DND-41 (cell line): ENCODE data around the gene NAV3.

ENCODE experiments used
- ATAC-seq: fragments of 200-7000 bp; cut with Tn5 transposase; 3 replicates; pipeline ENCODE4 v1.9.1; 2021; ENCODE audit warnings: low read depth; ENCODE audit not compliant: insufficient read depth
- DNase-seq: peaks from one replicate; pipeline ENCODE4 v3.0.0-alpha.2; 2020
- H2AFZ ChIP-seq: 2 replicates; pipeline ENCODE4 v1.6.0; 2012; ENCODE audit warnings: low read depth, low read length
- H3K27ac ChIP-seq: 2 replicates; pipeline ENCODE4 v1.5.1; 2012; ENCODE audit warnings: low read length, inconsistent platforms
- H3K27me3 ChIP-seq: fragments of 200-600 bp; sonication (generic); 2 replicates; pipeline ENCODE4 v1.6.0; 2012; ENCODE audit warnings: low read length, mild to moderate bottlenecking, inconsistent platforms; ENCODE audit not compliant: insufficient read depth, poor library complexity
- H3K36me3 ChIP-seq: 2 replicates; pipeline ENCODE4 v1.5.1; 2012; ENCODE audit warnings: low read length, inconsistent platforms; ENCODE audit not compliant: insufficient read depth
- H3K4me1 ChIP-seq: 2 replicates; pipeline ENCODE4 v1.5.1; 2012; ENCODE audit warnings: mild to moderate bottlenecking, low read length; ENCODE audit not compliant: insufficient read depth
- H3K4me2 ChIP-seq: 2 replicates; pipeline ENCODE4 v1.6.0; 2012; ENCODE audit warnings: mild to moderate bottlenecking, moderate library complexity, low read length, inconsistent platforms; ENCODE audit not compliant: insufficient read depth
- H3K4me3 ChIP-seq, 2 experiments: fragments of 200-600 bp in 1 of 2; shearing (Covaris generic) in 1 of 2; 2 replicates each; pipeline ENCODE4 v1.5.1; 2012 to 2016; ENCODE audit warnings: inconsistent platforms in 2 of 2, low read length in 2 of 2, mild to moderate bottlenecking in 2 of 2, low read depth in 1 of 2, moderate library complexity in 1 of 2
- H3K79me2 ChIP-seq: 2 replicates; pipeline ENCODE4 v1.6.0; 2012; ENCODE audit warnings: low read length, inconsistent platforms; ENCODE audit not compliant: insufficient read depth
- H3K9ac ChIP-seq: 2 replicates; pipeline ENCODE4 v1.6.0; 2012; ENCODE audit warnings: low read depth, mild to moderate bottlenecking, inconsistent platforms, low read length, moderate library complexity
- H3K9me3 ChIP-seq: 2 replicates; pipeline ENCODE4 v1.5.1; 2012; ENCODE audit warnings: low read length, moderate library complexity, mild to moderate bottlenecking, inconsistent platforms; ENCODE audit not compliant: insufficient read depth, severe bottlenecking
- H4K20me1 ChIP-seq: 2 replicates; pipeline ENCODE4 v1.6.0; 2012; ENCODE audit warnings: low read length; ENCODE audit not compliant: insufficient read depth
- CTCF ChIP-seq: IDR thresholded peaks from 2 replicates; pipeline ENCODE4 v1.5.1; 2012; ENCODE audit warnings: borderline replicate concordance, low read length, moderate library complexity, mild to moderate bottlenecking; ENCODE audit not compliant: poor library complexity, severe bottlenecking; ENCODE audit errors: extremely low read depth
- EZH2 ChIP-seq: IDR thresholded peaks from 3 replicates; pipeline ENCODE4 v1.6.1; 2012; ENCODE audit warnings: borderline replicate concordance, low read depth, mild to moderate bottlenecking, moderate library complexity, low read length, inconsistent platforms; ENCODE audit not compliant: severe bottlenecking

NAV3 gene

DNA sequence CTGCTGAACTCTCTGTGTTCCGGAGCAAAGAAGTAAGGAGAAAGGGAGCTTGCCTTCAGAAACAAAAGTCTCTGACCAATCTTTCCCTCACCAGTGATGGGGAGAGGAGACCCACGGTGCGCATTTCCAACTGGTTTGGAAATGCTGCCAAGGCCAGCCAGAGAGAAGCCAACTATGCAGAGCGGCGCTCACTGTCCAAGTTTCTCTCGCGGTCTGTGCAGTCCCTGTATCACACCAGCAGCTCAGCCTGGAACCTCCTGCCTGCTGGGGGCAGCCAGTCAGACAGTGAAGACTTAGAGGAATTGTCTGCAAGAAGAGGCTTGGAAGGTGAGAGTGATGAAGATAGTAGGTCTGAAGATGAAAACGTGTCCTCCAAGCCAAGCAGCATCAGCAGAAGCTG, 206.2 kb downstream of the NAV3 start:
- H4K20me1 ChIP-seq = no peaks in the 10 kb centered on the region
- no peak overlapping the region for H3K9ac ChIP-seq
- H3K27me3 ChIP-seq = no peaks in the 10 kb centered on the region
- H3K4me1 ChIP-seq = no peaks in the 10 kb centered on the region
- H3K4me3 ChIP-seq = no peak overlapping the region
- H3K4me2 ChIP-seq = no peak overlapping the region
- no peak for DNase-seq
- ATAC-seq = no peak
- H3K79me2 ChIP-seq = no peaks in the 10 kb centered on the region
- no peaks in the 10 kb centered on the region for H3K36me3 ChIP-seq
- no peak overlapping the region for H3K27ac ChIP-seq
- no peak overlapping the region for H2AFZ ChIP-seq
- H3K9me3 ChIP-seq = no peaks in the 10 kb centered on the region
- TF ChIP-seq EZH2 (no peak), CTCF (no peak)

GRCh38 chr12:78037707-78038106, 207.0 kb downstream of the NAV3 start:
- Histone ChIP-seq H3K4me2 (no peak overlapping the region), H3K27ac (no peak overlapping the region), H3K27me3 (no peaks in the 10 kb centered on the region), H3K9me3 (no peaks in the 10 kb centered on the region), H2AFZ (no peak overlapping the region), H3K79me2 (no peaks in the 10 kb centered on the region), H3K4me1 (no peaks in the 10 kb centered on the region), H3K4me3 (no peak overlapping the region), H3K36me3 (no peaks in the 10 kb centered on the region), H4K20me1 (no peaks in the 10 kb centered on the region), H3K9ac (no peak overlapping the region)
- TF ChIP-seq EZH2 (no peak), CTCF (no peak)
- no peak for ATAC-seq
- DNase-seq = no peak

DNA sequence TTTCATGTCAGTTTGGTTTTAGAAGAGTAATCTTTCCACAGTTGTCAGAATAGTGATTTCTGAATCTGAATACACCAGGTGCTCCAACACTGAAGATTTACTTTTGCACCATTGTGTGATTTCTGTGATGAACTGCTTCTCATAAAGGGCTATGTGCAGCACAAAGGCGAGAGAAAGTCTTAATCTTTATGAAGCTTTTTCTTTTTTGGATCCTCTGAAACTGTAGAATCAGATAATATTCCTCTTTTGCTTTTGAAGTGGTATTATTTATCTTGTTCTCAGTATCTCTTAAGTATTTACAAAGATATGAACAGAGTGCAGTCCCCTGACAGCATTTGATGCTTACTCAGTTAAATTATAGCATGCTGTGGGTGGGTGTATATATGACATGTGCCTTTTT, 207.8 kb downstream of the NAV3 start:
- no peaks in the 10 kb centered on the region for H3K36me3 ChIP-seq
- no peaks in the 10 kb centered on the region for H3K4me1 ChIP-seq
- no peaks in the 10 kb centered on the region for H4K20me1 ChIP-seq
- no peak overlapping the region for H2AFZ ChIP-seq
- H3K27ac ChIP-seq = no peak overlapping the region
- DNase-seq (no peak), ATAC-seq (no peak)
- no peak overlapping the region for H3K9ac ChIP-seq
- H3K9me3 ChIP-seq = no peaks in the 10 kb centered on the region
- no peaks in the 10 kb centered on the region for H3K79me2 ChIP-seq
- no peaks in the 10 kb centered on the region for H3K27me3 ChIP-seq
- H3K4me3 ChIP-seq = no peak overlapping the region
- TF ChIP-seq CTCF = no peak
- TF ChIP-seq EZH2 = no peak
- no peak overlapping the region for H3K4me2 ChIP-seq

DNA sequence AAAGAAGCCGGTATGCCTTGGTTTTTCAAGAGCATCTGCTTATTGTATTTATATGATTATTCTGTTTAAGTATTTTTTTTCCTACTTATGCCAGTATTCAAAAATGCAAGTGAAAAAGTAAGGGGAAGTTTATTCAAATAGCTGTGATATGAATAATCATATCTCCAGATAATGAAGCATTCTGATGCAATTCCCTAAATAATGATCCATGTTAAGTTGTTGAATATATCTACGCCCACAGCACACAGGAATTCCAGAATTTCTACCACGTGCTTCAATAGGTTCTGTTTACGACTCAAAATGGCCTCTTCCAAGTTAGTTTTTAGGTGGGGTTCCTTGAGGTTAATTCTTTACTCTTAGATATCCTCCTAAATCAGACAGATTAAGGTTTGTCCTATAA, 208.3 kb downstream of the NAV3 start:
- H3K4me3 ChIP-seq = no peak overlapping the region
- no peak overlapping the region for H2AFZ ChIP-seq
- H3K4me2 ChIP-seq = no peak overlapping the region
- TF ChIP-seq EZH2 (no peak), CTCF (no peak)
- no peaks in the 10 kb centered on the region for H3K79me2 ChIP-seq
- no peaks in the 10 kb centered on the region for H3K9me3 ChIP-seq
- H3K4me1 ChIP-seq = no peaks in the 10 kb centered on the region
- no peaks in the 10 kb centered on the region for H4K20me1 ChIP-seq
- H3K9ac ChIP-seq = no peak overlapping the region
- ATAC-seq (no peak), DNase-seq (no peak)
- no peaks in the 10 kb centered on the region for H3K27me3 ChIP-seq
- no peak overlapping the region for H3K27ac ChIP-seq
- H3K36me3 ChIP-seq = no peaks in the 10 kb centered on the region
